ENCODE data around the gene EIF2D.
"Not testable (repeated sequence)": the region's sequence is repeated elsewhere in the genome, so short reads cannot be mapped to it uniquely, and the experiment has no call there.

EIF2D gene

GRCh38 chr1:206586501-206587445, 25.5 kb downstream of the EIF2D start:
- DNase-seq: no peak

- no peak for DNase-seq
These were observed 27.6 kb downstream of the EIF2D start for GRCh38 chr1:206584683-206585082.

GRCh38 chr1:206583707-206584648, 28.3 kb downstream of the EIF2D start:
- DNase-seq: peak; percentile 83 to 86

- DNase-seq: no peak
These were observed 29.1 kb downstream of the EIF2D start for GRCh38 chr1:206582971-206583706.

- DNase-seq: no peak
These were observed 29.7 kb downstream of the EIF2D start for GRCh38 chr1:206582537-206582936.

- peak; percentile 83 to 89 for DNase-seq
These were observed 30.7 kb downstream of the EIF2D start for GRCh38 chr1:206581571-206581981.

GRCh38 chr1:206581114-206581497, 31.2 kb downstream of the EIF2D start:
- DNase-seq: not testable (repeated sequence)

GRCh38 chr1:206580438-206581113, 31.7 kb downstream of the EIF2D start:
- DNase-seq: no peak

GRCh38 chr1:206579747-206580437, 32.4 kb downstream of the EIF2D start:
- peak; percentile 90 to 94 for DNase-seq

- no peak for DNase-seq
These were observed 33.3 kb downstream of the EIF2D start for GRCh38 chr1:206578978-206579374.

GRCh38 chr1:206578068-206578977, 33.9 kb downstream of the EIF2D start:
- DNase-seq: peak in 1 of 2 donors; percentile 44

GRCh38 chr1:206577626-206578025, 34.6 kb downstream of the EIF2D start:
- no peak for DNase-seq

GRCh38 chr1:206575894-206576737, 36.1 kb downstream of the EIF2D start:
- no peak for DNase-seq

GRCh38 chr1:206575165-206575893, 36.9 kb downstream of the EIF2D start:
- DNase-seq: peak; percentile 67 to 79

GRCh38 chr1:206573762-206574161, 38.5 kb downstream of the EIF2D start:
- DNase-seq: no peak

GRCh38 chr1:206573319-206573718, 38.9 kb downstream of the EIF2D start:
- no peak for DNase-seq

GRCh38 chr1:206572835-206573234, 39.4 kb downstream of the EIF2D start:
- DNase-seq: no peak

- DNase-seq: no peak
These were observed 41.7 kb downstream of the EIF2D start for GRCh38 chr1:206570529-206570928.

- DNase-seq: no peak
These were observed 42.7 kb downstream of the EIF2D start for GRCh38 chr1:206569556-206569955.
